GM12864 (cell line): Measurements from ENCODE around the gene LAPTM5.

Source experiments
- DNase-seq: peaks from one replicate; pipeline ENCODE4 v3.0.0-alpha.2; 2011; ENCODE audit warnings: low read depth
- H3K4me3 ChIP-seq: 2 replicates; pipeline ENCODE4 v1.5.1; 2011; ENCODE audit warnings: mild to moderate bottlenecking, low read depth, low read length, control low read depth
- TF ChIP-seq, protein P1 (sequence below): IDR thresholded peaks from 2 replicates; pipeline ENCODE4 v1.5.1; 2011; ENCODE audit warnings: low read depth, mild to moderate bottlenecking, moderate library complexity, low read length, control low read depth, inconsistent platforms; ENCODE audit errors: missing control alignments

Gene LAPTM5

DNA sequence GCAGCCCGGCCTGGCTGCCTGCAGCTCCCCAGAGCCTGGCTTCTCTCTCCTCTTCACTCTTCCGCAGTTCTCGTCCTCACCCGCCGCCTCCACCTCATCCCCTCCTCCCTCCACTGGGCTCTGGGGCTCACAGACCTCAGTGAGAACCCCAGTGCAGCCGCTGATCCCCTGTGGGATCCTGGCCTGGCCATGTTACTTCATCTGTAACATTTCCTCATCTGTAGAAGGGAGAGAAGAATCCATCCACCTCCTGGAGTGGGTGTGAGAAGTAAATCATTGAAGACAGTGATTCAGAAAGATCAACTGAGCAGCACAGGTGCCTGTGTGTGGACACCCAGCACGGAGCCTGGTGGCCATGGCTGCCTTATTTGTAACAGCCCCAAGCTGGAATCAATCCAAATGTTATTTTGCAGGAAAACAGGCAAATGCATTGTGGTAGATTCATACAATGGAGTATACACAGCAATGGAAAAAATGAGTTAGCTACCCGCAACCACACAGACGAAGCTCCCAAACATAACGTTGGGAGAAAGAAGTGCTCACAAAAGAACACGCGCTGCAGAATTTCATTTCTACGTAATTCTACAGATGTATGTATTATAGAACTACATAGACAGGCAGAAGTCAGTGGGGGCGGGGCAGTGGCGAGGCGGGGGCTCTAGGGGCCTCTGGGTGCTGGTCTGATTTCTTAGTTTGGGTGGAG is 8.7 kb downstream of the LAPTM5 start:
- DNase-seq, result no peak
- TF ChIP-seq, protein P1, sequence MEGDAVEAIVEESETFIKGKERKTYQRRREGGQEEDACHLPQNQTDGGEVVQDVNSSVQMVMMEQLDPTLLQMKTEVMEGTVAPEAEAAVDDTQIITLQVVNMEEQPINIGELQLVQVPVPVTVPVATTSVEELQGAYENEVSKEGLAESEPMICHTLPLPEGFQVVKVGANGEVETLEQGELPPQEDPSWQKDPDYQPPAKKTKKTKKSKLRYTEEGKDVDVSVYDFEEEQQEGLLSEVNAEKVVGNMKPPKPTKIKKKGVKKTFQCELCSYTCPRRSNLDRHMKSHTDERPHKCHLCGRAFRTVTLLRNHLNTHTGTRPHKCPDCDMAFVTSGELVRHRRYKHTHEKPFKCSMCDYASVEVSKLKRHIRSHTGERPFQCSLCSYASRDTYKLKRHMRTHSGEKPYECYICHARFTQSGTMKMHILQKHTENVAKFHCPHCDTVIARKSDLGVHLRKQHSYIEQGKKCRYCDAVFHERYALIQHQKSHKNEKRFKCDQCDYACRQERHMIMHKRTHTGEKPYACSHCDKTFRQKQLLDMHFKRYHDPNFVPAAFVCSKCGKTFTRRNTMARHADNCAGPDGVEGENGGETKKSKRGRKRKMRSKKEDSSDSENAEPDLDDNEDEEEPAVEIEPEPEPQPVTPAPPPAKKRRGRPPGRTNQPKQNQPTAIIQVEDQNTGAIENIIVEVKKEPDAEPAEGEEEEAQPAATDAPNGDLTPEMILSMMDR, result no peak
- peak overlapping the region; percentile 92 for H3K4me3 ChIP-seq

DNA sequence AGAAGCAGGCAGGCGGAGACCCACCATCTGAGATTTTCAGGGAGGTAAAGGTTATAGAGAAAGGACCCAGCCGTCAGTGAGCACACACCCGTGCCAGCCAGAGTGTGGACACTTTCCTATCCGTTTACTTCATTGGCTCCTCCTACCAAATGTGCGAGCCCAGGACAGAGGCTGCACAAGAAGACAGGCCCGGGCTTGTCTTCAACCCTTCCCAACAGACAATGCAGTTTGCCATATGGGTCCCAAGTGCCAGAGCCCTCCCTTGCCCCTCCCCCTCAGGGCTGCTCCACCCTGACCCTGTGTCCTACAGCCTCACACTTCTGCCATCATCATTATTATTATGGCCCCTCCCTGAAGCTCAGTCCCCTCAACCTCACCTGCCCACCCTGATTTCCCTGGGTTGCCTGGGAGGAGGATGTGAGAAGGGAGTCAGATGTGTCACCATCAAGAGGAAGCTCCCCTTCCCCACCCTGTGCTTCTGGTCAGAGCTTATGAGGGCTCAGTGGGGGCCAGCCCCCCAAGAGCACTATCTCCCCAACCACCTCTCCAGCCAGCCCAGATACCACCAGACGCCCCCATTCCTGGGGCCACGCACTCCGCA is 9.4 kb downstream of the LAPTM5 start:
- DNase-seq, result no peak
- TF ChIP-seq, protein P1, result no peak
- peak overlapping the region; percentile 92 for H3K4me3 ChIP-seq

- peak overlapping the region; percentile 50 for H3K4me3 ChIP-seq
- TF ChIP-seq, protein P1, result no peak
- DNase-seq, result no peak
Measured at GRCh38 chr1:30747033-30748008, 10.3 kb downstream of the LAPTM5 start.

GRCh38 chr1:30746212-30747032 is 11.2 kb downstream of the LAPTM5 start:
- peak overlapping the region; percentile 50 for H3K4me3 ChIP-seq
- TF ChIP-seq, protein P1, result no peak

DNA sequence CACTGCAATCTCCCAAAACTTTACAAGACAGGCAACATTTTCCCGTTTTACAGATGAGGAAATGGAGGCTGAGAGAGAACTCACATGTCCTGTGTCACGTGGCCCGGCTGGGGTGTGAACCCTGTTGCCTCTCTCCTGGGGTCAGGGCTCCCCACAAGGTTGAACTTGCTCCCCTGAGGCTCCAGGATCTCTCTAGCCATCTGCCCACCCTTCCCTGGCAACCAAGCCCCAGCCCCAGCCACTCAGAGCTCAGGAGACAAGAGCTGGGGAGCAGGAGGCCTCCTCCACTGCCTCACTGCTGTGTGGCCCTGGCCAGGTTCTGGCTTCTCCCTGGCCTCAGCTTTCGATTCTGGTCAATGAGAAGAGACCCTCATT is 11.8 kb downstream of the LAPTM5 start:
- TF ChIP-seq, protein P1, result no peak
- DNase-seq, result no peak
- H3K4me3 ChIP-seq, result peak overlapping the region; percentile 50

More at GRCh38 chr1:30746212-30747032, 11.2 kb downstream of the LAPTM5 start:
- DNase-seq, result no peak

GRCh38 chr1:30745156-30745833 is 12.3 kb downstream of the LAPTM5 start:
- peak overlapping the region; percentile 50 for H3K4me3 ChIP-seq
- no peak for DNase-seq
- TF ChIP-seq, protein P1, result no peak
